Spleen (tissue), 11 donors: ENCODE measurements around the gene TCOF1. TPM values are rescaled to one million over a fixed set of nuclear protein-coding genes. Genes with fewer than 3 reads are reported as not detected.

ENCODE experiments used
- DNase-seq: peaks from one replicate; pipeline ENCODE4 v3.0.0-alpha.2; 2020
- H3K27ac ChIP-seq, 8 donors: fragments of 200-600 bp; sonication (generic) in 7 of 8; 1 replicate in 4 of 8; 2 replicates in 4 of 8; pipeline versions ENCODE4 v1.5.0 to v1.8.0; 2016 to 2021; ENCODE audit warnings: inconsistent platforms in 4 of 8, mild to moderate bottlenecking in 4 of 8, moderate library complexity in 1 of 8
- H3K27me3 ChIP-seq, 7 donors: fragments of 200-600 bp; sonication (generic) in 6 of 7; replicated peaks in 1 of 7; 1 replicate in 4 of 7; 2 replicates in 3 of 7; pipeline versions ENCODE4 v1.5.0 to v1.8.0; 2016 to 2021; ENCODE audit warnings: inconsistent platforms in 3 of 7, mild to moderate bottlenecking in 1 of 7
- H3K36me3 ChIP-seq, 6 donors: fragments of 200-600 bp; sonication (generic) in 5 of 6; 1 replicate in 4 of 6; 2 replicates in 2 of 6; pipeline versions ENCODE4 v1.5.0 to v1.8.0; 2016 to 2021; ENCODE audit warnings: inconsistent platforms in 2 of 6
- H3K4me1 ChIP-seq, 6 donors: fragments of 200-600 bp; sonication (generic) in 5 of 6; 1 replicate in 3 of 6; 2 replicates in 3 of 6; pipeline versions ENCODE4 v1.5.0 to v1.8.0; 2016 to 2021; ENCODE audit warnings: inconsistent platforms in 3 of 6
- H3K4me3 ChIP-seq, 8 donors: fragments of 200-600 bp; sonication (generic) in 7 of 8; 1 replicate in 4 of 8; 2 replicates in 4 of 8; pipeline versions ENCODE4 v1.5.0 to v1.8.0; 2016 to 2021; ENCODE audit warnings: inconsistent platforms in 4 of 8, mild to moderate bottlenecking in 4 of 8, moderate library complexity in 2 of 8
- H3K9me3 ChIP-seq, 8 donors: fragments of 200-600 bp; sonication (generic) in 7 of 8; 1 replicate in 4 of 8; 2 replicates in 4 of 8; pipeline versions ENCODE4 v1.5.0 to v1.8.0; 2016 to 2021; ENCODE audit warnings: inconsistent platforms in 4 of 8
- POLR2A ChIP-seq, 3 donors: fragments of 450-650 bp; IDR thresholded peaks; one replicate each; pipeline ENCODE4 v1.5.1; 2017; ENCODE audit warnings: antibody characterized with exemption in 3 of 3, mild to moderate bottlenecking in 1 of 3
- POLR2AphosphoS5 ChIP-seq, 3 donors: sonication (generic); formaldehyde crosslinking; IDR thresholded peaks; one replicate each; pipeline ENCODE4 v1.5.1; 2017; ENCODE audit warnings: antibody characterized with exemption in 3 of 3
- WGBS, 5 donors: extraction: QIAGEN DNeasy Blood & Tissue Kit in 3 of 5; methylation state at CpG; one replicate each; pipeline versions ENCODE4 v1.1.5 to v1.1.7; 2013 to 2018; 5-methylcytosine and 5-hydroxymethylcytosine counted together
- intact Hi-C: fragments of 100-400 bp; cut with DNase I; formaldehyde crosslinking; loops from one replicate; pipeline ENCODE4 v1.15.0; 2023; ENCODE audit warnings: low total_unique reads
- polyA plus RNA-seq, 3 donors: library from polyadenylated mRNA; stranded (reverse); fragments of 200-250 nt; gene quantifications; one replicate each; pipeline ENCODE4 v1.2.1, GENCODE V29; 2013
- total RNA-seq, 7 donors: library from RNA; depleted of rRNA in 3 of 7; stranded (reverse); fragments of >200 nt in 3 of 7; fragmentation: NEBNext Ultra II Directional in 4 of 7; extraction: Animal tissue kit (Norgen Biotek cat#: 25700) in 4 of 7; gene quantifications; one replicate each; pipeline versions ENCODE4 v1.1.0 to v1.2.1, GENCODE V29; 2016 to 2021
- TF ChIP-seq, protein P1 (sequence below), 11 experiments: fragments of 200-600 bp in 7 of 11; fragments of 450-650 bp in 4 of 11; sonication (generic) in 4 of 11; IDR thresholded peaks in 8 of 11; conservative IDR thresholded peaks in 3 of 11; 1 replicate in 7 of 11; 2 replicates in 4 of 11; pipeline versions ENCODE4 v1.4.0 to v1.8.0; 2016 to 2021; ENCODE audit warnings: antibody characterized with exemption in 11 of 11, inconsistent platforms in 4 of 11, mild to moderate bottlenecking in 1 of 11
- donor health status: healthy with polysubstance abuse.
- donor health status: DM: no; HTN: no; CAD: no; lungs with moderate emphysema.
- donor health status: DM: no; HTN: no; CAD: no.
- donor health status: Bipolar disorder and iron deficiency.
- donor health status: healthy.
- donor health status: DM: no; HTN: no; CAD: no.
- donor health status: DM: yes; HTN: yes; CAD: no.

The TCOF1 gene
- total and polyA plus RNA-seq, 10 donors, result 15.3 to 44.3 (median 33.0) TPM

DNA sequence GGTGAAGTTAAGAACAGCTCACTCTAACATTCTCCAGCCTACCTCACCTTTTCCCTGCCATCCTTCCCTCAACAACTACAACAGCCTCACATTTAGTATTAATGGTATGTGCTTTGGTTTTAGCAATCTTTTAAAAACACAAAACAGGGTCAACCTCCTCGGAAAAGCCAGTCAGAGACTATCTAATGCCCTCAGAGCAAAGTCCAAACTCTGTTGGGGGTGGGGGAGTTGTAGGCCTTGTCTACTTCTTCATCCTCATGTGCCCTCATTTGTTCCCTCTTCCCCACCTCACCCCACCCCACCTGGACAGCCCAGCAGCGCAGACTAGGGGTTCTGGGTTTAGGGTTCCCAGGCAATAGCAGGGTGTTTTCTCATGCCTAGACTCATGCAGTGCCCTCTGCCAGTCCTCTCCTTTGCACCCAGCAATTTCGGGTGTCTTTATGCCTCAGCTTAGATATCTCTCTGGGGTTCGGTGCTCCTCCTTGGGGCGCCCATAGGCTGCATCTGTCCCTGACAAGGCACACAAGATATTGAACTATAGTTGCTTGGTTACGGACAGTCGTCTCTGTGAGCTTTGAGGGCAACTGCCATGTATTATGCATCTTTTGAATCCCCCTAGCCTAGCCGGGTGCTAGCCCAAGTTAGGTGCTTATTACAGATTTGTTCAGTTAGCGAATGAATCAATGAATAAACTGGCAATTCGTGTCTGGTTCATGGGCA, 762 bp upstream of the TCOF1 start:
- Histone ChIP-seq H3K27ac (peak overlapping the region in 6 of 8 donors; percentile 61 to 88 (median 78)), H3K9me3 (no peaks in the 10 kb centered on the region), H3K4me3 (peak overlapping the region in 7 of 8 donors; percentile 87 to 99 (median 93)), H3K27me3 (no peaks in the 10 kb centered on the region), H3K36me3 (peaks cover 0 to 20% (median 11%) of the 10 kb centered on the region in 6 donors), H3K4me1 (peaks cover 10 to 62% (median 34%) of the 10 kb centered on the region in 6 donors)
- 63 to 78% (median 70%) methylated on average over 10 of the region's 10 CpGs for WGBS, 5 donors
- intact Hi-C loops, result no loop called here
- TF ChIP-seq POLR2AphosphoS5 (IDR thresholded peaks at IDR 0.05) (no peak), POLR2A (IDR thresholded peaks at IDR 0.05) (no peak)
- TF ChIP-seq, protein P1, sequence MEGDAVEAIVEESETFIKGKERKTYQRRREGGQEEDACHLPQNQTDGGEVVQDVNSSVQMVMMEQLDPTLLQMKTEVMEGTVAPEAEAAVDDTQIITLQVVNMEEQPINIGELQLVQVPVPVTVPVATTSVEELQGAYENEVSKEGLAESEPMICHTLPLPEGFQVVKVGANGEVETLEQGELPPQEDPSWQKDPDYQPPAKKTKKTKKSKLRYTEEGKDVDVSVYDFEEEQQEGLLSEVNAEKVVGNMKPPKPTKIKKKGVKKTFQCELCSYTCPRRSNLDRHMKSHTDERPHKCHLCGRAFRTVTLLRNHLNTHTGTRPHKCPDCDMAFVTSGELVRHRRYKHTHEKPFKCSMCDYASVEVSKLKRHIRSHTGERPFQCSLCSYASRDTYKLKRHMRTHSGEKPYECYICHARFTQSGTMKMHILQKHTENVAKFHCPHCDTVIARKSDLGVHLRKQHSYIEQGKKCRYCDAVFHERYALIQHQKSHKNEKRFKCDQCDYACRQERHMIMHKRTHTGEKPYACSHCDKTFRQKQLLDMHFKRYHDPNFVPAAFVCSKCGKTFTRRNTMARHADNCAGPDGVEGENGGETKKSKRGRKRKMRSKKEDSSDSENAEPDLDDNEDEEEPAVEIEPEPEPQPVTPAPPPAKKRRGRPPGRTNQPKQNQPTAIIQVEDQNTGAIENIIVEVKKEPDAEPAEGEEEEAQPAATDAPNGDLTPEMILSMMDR (IDR thresholded peaks at IDR 0.05 in 8 of 11, conservative IDR thresholded peaks at IDR 0.05 in 3 of 11), result no peak
- no peak for DNase-seq

DNA sequence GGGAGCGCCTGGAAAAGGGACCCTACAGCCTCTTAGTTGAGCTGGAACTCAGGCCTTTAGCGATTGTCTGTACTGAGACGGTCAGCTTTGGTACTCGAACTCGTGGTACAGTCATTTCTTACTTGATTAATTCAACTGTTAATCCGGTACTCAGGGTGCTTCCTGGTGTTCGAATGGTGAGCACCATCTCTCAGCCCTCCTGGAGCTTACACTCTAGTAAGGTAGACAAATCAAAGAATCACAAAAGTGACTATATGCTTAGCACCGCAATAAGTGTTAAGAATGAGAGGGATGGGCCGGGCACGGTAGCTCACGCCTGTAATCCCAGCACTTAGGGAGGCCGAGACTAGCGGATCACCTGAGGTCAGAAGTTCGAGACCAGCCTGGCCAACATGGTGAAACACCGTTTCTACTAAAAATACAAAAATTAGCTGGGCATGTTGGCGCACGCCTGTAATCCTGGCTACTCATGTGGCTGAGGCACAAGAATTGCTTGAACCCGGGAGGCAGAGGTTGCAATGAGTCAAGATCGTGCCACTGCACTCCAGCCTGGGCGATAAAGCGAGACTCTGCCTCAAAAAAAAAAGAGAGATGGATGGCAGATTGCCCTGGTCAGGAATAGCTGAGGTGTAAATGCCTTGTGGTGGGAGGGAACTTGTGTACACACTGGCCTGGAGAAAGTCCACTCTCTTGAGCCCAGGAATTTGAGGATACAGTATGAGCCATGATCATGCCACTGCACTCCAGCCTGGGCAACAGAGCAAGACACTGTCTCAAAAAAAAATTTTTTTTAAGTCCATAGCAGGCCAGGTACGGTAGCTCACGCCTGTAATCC, 981 bp downstream of the TCOF1 start:
- Histone ChIP-seq H3K36me3 (peaks cover 0 to 37% (median 25%) of the 10 kb centered on the region in 6 donors), H3K4me3 (peak overlapping the region; percentile 80 to 99 (median 92)), H3K4me1 (peaks cover 10 to 62% (median 34%) of the 10 kb centered on the region in 6 donors), H3K27me3 (no peaks in the 10 kb centered on the region), H3K9me3 (no peaks in the 10 kb centered on the region), H3K27ac (peak overlapping the region in 6 of 8 donors; percentile 46 to 88 (median 78))
- TF ChIP-seq, protein P1 (IDR thresholded peaks at IDR 0.05 in 8 of 11, conservative IDR thresholded peaks at IDR 0.05 in 3 of 11), result no peak
- TF ChIP-seq POLR2AphosphoS5 (IDR thresholded peaks at IDR 0.05) (no peak), POLR2A (IDR thresholded peaks at IDR 0.05) (no peak)
- 55 to 65% (median 62%) methylated on average over 22 to 23 of the region's 23 CpGs for WGBS, 5 donors
- intact Hi-C loops, result no loop called here
- no peak for DNase-seq

DNA sequence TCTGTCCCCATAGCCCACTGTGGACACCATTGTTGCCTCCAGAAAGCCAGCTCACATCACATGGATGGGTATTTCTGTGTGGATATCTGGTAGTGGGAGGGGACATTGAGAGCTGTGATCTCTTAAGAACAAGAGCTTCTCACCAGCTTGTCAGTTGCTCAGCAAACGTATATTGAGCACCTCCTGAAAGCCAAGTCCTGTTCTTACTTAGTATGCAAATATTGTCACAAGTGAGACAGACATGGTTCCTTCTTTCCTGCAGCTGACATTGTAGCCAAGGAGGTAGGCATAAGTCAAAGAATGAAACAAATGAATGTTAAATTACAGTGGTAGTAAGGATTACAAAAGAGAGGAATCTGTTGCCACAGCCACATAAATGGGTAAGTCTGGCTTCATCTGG, 3.8 kb downstream of the TCOF1 start:
- TF ChIP-seq, protein P1 (IDR thresholded peaks at IDR 0.05 in 8 of 11, conservative IDR thresholded peaks at IDR 0.05 in 3 of 11), result no peak
- TF ChIP-seq POLR2A (IDR thresholded peaks at IDR 0.05) (no peak), POLR2AphosphoS5 (IDR thresholded peaks at IDR 0.05) (no peak)
- Histone ChIP-seq H3K4me3 (no peak overlapping the region), H3K27me3 (no peaks in the 10 kb centered on the region), H3K4me1 (peaks cover 10 to 62% (median 34%) of the 10 kb centered on the region in 6 donors), H3K9me3 (no peaks in the 10 kb centered on the region), H3K36me3 (peaks cover 2 to 66% (median 52%) of the 10 kb centered on the region in 6 donors), H3K27ac (peak overlapping the region in 2 of 8 donors; percentile 43 to 46)
- intact Hi-C loops, result no loop called here
- DNase-seq, result no peak
- 58 to 81% (median 67%) methylated on average over 1 of the region's 1 CpG for WGBS, 5 donors

DNA sequence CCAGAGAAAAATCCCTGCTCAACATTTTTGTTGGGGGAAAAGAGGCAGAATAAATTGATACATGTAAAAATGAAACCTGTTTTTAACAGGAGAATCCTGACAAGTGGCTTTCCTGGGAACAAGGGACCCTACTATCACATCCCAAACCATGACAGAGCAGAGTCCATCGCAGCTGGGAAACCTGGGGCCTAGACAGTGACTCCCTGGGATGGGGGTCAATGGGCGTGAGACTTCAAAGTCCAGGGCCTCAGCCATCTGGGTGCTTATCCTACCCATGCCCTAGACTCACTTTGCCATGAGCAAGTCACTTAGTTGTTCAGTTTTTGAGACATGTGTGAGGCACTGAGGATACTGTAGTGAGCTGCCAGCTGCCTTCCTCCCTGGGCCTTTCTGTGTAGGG, 5.7 kb downstream of the TCOF1 start:
- no peak for DNase-seq
- no peak overlapping the region for H3K27ac ChIP-seq
- H3K36me3 ChIP-seq, result peaks cover 5 to 82% (median 66%) of the 10 kb centered on the region in 6 donors
- no peak for TF ChIP-seq POLR2AphosphoS5 (IDR thresholded peaks at IDR 0.05)
- TF ChIP-seq, protein P1 (IDR thresholded peaks at IDR 0.05 in 8 of 11, conservative IDR thresholded peaks at IDR 0.05 in 3 of 11), result no peak
- TF ChIP-seq POLR2A (IDR thresholded peaks at IDR 0.05), result no peak
- no peaks in the 10 kb centered on the region for H3K9me3 ChIP-seq
- H3K4me1 ChIP-seq, result peaks cover 10 to 49% (median 21%) of the 10 kb centered on the region in 6 donors
- intact Hi-C loops, result no loop called here
- WGBS, 5 donors, result 94 to 98% (median 97%) methylated on average over 2 of the region's 2 CpGs
- H3K27me3 ChIP-seq, result no peaks in the 10 kb centered on the region
- no peak overlapping the region for H3K4me3 ChIP-seq
